ENCODE data around the gene DCC.

DNA sequence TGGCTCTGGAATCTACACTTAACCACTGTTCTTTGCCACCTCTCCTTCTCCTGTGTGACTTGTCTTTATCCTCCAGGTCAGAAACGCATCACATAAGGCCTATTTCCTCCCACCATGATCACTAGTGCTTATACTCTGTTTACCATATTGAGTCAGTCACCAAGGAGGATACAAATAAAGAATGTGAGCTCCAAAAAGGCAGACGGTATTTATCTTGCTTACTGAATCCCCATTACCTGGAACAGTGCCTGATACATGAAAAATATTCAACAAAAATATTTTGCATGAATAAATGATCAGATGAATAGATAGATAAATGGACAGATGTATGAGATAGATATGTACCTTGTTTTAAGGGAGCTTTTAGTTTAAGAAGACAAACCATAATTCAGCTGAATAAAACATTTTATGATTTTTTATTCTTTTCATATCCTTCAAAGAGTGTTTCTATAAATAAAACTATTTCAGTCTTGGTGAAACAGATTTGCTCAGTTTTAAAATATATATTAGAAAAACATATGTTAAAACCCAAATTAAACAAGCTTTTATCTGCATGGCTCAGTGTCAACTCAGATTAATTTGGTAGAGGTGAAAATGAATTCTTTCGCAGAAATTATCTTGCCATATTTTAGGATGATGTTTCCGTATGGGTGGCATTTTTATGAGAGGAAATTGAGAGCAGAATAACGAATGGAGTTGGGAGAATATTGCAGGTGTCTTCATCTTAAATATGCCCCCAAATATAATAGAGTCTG lies 799.9 kb downstream of the DCC start:
- TF ChIP-seq EZH2 (IDR thresholded peaks at IDR 0.05; ENCODE audit: insufficient read depth, poor library complexity, severe bottlenecking): no peak
- TF ChIP-seq EZH2phosphoT487 (IDR thresholded peaks at IDR 0.05; ENCODE audit: insufficient read depth, low read depth): no peak
